ENCODE measurements around the gene SYCN. TPM values are rescaled to one million over a fixed set of nuclear protein-coding genes. Genes with fewer than 3 reads are reported as not detected.
A peak's percentile ranks its signal among the peaks of the same experiment; 100 is the strongest.

SYCN gene
- total and polyA plus RNA-seq, 2 of the 8 experiments (the other 6 are each of a cell fraction or from before 2014, with no cell fraction given), result not detected

DNA sequence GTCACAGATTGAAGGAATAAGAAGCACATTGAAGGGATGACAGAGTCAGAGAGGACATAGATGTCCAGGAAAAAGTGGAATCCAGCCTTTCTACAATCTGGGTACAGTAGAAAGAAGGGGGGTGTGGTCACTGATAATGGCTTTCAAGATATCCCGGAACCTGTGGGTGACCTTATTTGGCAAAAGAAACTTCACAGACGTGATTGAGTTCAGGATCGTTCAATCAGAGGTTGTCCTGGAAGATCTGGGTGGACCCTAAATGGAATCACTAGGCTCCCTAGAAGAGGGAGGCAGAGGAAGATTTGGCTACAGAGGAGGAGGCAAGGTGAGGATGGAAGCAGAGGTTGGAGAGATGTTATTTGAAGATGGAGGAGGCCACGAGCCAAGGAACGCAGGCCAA is 13.0 kb upstream of the SYCN start:
- Histone ChIP-seq H3K9me3 (ENCODE audit: insufficient read depth in 2 of 2, low read depth in 1 of 2, low read length in 1 of 2) (peaks cover 0 to 3% of the 10 kb centered on the region in 2 experiments; a peak in 1 of 4 replicates), H4K5ac (ENCODE audit: insufficient read length, low read depth, low read length) (no peak overlapping the region), H3K4me2 (ENCODE audit: insufficient read depth in 1 of 2, low read depth in 2 of 2, low read length in 2 of 2) (no peak overlapping the region), H3K79me1 (ENCODE audit: low read depth, low read length) (no peaks in the 10 kb centered on the region), H2AFZ (ENCODE audit: low read length) (no peak overlapping the region), H4K20me1 (replicated peaks in 1 of 2; ENCODE audit: control insufficient read depth in 1 of 2, insufficient read depth in 2 of 2, low read length in 2 of 2) (peaks cover 0 to 2% of the 10 kb centered on the region in 2 experiments), H4K91ac (replicated peaks; ENCODE audit: insufficient read length, low read length) (no peak overlapping the region), H3K4ac (replicated peaks; ENCODE audit: insufficient read length, low read depth, low read length) (no peak overlapping the region), H3K4me3 (ENCODE audit: extremely low read depth in 1 of 4, insufficient read depth in 2 of 4, low read depth in 3 of 4, low read length in 4 of 4) (no peak overlapping the region), H3K27me3 (replicated peaks in 1 of 4; ENCODE audit: control insufficient read depth in 3 of 4, extremely low read depth in 1 of 4, insufficient read depth in 3 of 4, low read length in 3 of 4) (peaks cover 0 to 9% (median 0%) of the 10 kb centered on the region in 4 experiments; a peak in 2 of 7 replicates), H3K14ac (ENCODE audit: insufficient read length) (no peak overlapping the region), H3K23ac (ENCODE audit: insufficient read length) (no peak overlapping the region), H2BK20ac (ENCODE audit: low read length) (no peak overlapping the region), H2BK15ac (ENCODE audit: low read length) (no peak overlapping the region), H3K36me3 (ENCODE audit: control insufficient read depth in 2 of 4, insufficient read depth in 4 of 4, low read length in 3 of 4) (no peaks in the 10 kb centered on the region), H3K27ac (ENCODE audit: low read depth, low read length) (no peak overlapping the region), H3K79me2 (ENCODE audit: control insufficient read depth in 1 of 2, insufficient read depth in 2 of 2, low read length in 2 of 2) (no peaks in the 10 kb centered on the region), H3K9ac (replicated peaks in 1 of 4; ENCODE audit: extremely low read depth in 1 of 4, low read depth in 3 of 4, low read length in 3 of 4) (no peak overlapping the region), H2AK5ac (ENCODE audit: low read depth, low read length) (no peak overlapping the region), H3K56ac (replicated peaks; ENCODE audit: insufficient read length, low read depth, low read length) (no peak overlapping the region), H2BK120ac (replicated peaks; ENCODE audit: low read depth, low read length) (no peak overlapping the region), H3K23me2 (ENCODE audit: low read depth, low read length) (peaks cover 3% of the 10 kb centered on the region; the same call in 1 of the 2 replicates), H4K8ac (ENCODE audit: extremely low read depth, insufficient read depth, low read length) (no peak overlapping the region), H3K18ac (ENCODE audit: extremely low read depth, low read length) (no peak overlapping the region), H3K4me1 (replicated peaks in 1 of 4; ENCODE audit: control insufficient read depth in 3 of 4, insufficient read depth in 4 of 4, low read length in 3 of 4) (0 out of 7 replicates have a peak, but pooled peaks cover 0 to under 1% (median 0%) of the 10 kb centered on the region in 4 experiments), H2BK12ac (ENCODE audit: low read depth, low read length) (no peak overlapping the region), H2BK5ac (ENCODE audit: low read depth, low read length) (no peak overlapping the region)
- ChIA-PET POLR2A (ENCODE audit: partially characterized antibody) (no interaction called here), CTCF (ENCODE audit: partially characterized antibody) (interaction anchor here (0.6 to 6.1 kb wide), 4 partner anchors 18 to 114 kb away, joined by 3 to 85 read pairs (median 4); partner anchors contain the start of gene GMFG)
- FAIRE-seq, result no peak
- 89% methylated on average over 5 of the region's 5 CpGs; no CpG with 5 or more reads in 1 of the 2 experiments for WGBS, 2 experiments (ENCODE audit: extremely low coverage in 1 of 2, insufficient coverage in 1 of 2, insufficient read length in 1 of 2, insufficient replicate concordance in 2 of 2, low coverage in 1 of 2, low lambda C conversion rate in 2 of 2, missing lambda C conversion rate in 1 of 2)
- no peak for TF ChIP-seq SP2 (IDR thresholded peaks at IDR 0.05; ENCODE audit: low read length)
- no peak for TF ChIP-seq TCF12 (IDR thresholded peaks at IDR 0.05; ENCODE audit: low read depth, low read length)
- no peak for TF ChIP-seq BCL11A (IDR thresholded peaks at IDR 0.05; ENCODE audit: low read depth in 2 of 2, low read length in 2 of 2)
- TF ChIP-seq RNF2 (IDR thresholded peaks at IDR 0.05; ENCODE audit: borderline replicate concordance, low read depth, low read length, missing control alignments, poor library complexity, severe bottlenecking), result no peak
- no peak for TF ChIP-seq CEBPB (IDR thresholded peaks at IDR 0.05; ENCODE audit: low read depth, low read length)
- no peak for TF ChIP-seq BACH1 (IDR thresholded peaks at IDR 0.05; ENCODE audit: low read length)
- TF ChIP-seq TAF7 (optimal IDR thresholded peaks at IDR 0.05; ENCODE audit: borderline replicate concordance, low read depth, low read length), result no peak
- TF ChIP-seq SRF (IDR thresholded peaks at IDR 0.05; ENCODE audit: low read depth, low read length), result 0 out of 2 replicates have a peak, but pooled peaks have one; percentile 21
- TF ChIP-seq SP4 (IDR thresholded peaks at IDR 0.05; ENCODE audit: low read length), result no peak
- DNase-seq (ENCODE audit: low read depth in 1 of 2, low spot score in 2 of 2), result no peak

Data from H1 (cell line).